Measurements from ENCODE around the gene TOGARAM2. TPM values are rescaled to one million over a fixed set of nuclear protein-coding genes. Genes with fewer than 3 reads are reported as not detected.

Gene TOGARAM2
- polyA plus RNA-seq, 1 experiment = 0.30 TPM

- Histone ChIP-seq H3K27ac (ENCODE audit: low read depth, low read length) (no peak overlapping the region), H3K27me3 (ENCODE audit: control insufficient read depth, insufficient read depth, low read length) (peaks cover 4% of the 10 kb centered on the region), H3K9me3 (ENCODE audit: control insufficient read depth, insufficient read depth, low read length) (no peaks in the 10 kb centered on the region; the same call in 1 of the 2 replicates), H3K4me3 (ENCODE audit: low read depth, low read length) (no peak overlapping the region)
- no peak for TF ChIP-seq CTCF (IDR thresholded peaks at IDR 0.05; ENCODE audit: low read depth, low read length)
- POLR2A ChIA-PET = no interaction called here
- CTCF ChIA-PET = no interaction called here
- no peak for DNase-seq (ENCODE audit: low read depth, low spot score)
Measured at GRCh38 chr2:29021886-29022285, 40.8 kb downstream of the TOGARAM2 start.

GRCh38 chr2:29022679-29023078, 41.6 kb downstream of the TOGARAM2 start:
- Histone ChIP-seq H3K9me3 (ENCODE audit: control insufficient read depth, insufficient read depth, low read length) (no peaks in the 10 kb centered on the region; the same call in 1 of the 2 replicates), H3K27me3 (ENCODE audit: control insufficient read depth, insufficient read depth, low read length) (peaks cover 4% of the 10 kb centered on the region), H3K4me3 (ENCODE audit: low read depth, low read length) (no peak overlapping the region), H3K27ac (ENCODE audit: low read depth, low read length) (no peak overlapping the region)
- no peak for DNase-seq (ENCODE audit: low read depth, low spot score)
- no peak for TF ChIP-seq CTCF (IDR thresholded peaks at IDR 0.05; ENCODE audit: low read depth, low read length)
- POLR2A ChIA-PET = no interaction called here
- CTCF ChIA-PET = no interaction called here

- no peaks in the 10 kb centered on the region; the same call in 1 of the 2 replicates for H3K9me3 ChIP-seq (ENCODE audit: control insufficient read depth, insufficient read depth, low read length)
- POLR2A ChIA-PET = no interaction called here
- no peak for DNase-seq (ENCODE audit: low read depth, low spot score)
- CTCF ChIA-PET = no interaction called here
- H3K4me3 ChIP-seq (ENCODE audit: low read depth, low read length) = no peak overlapping the region
- H3K27me3 ChIP-seq (ENCODE audit: control insufficient read depth, insufficient read depth, low read length) = peaks cover 4% of the 10 kb centered on the region
- no peak overlapping the region for H3K27ac ChIP-seq (ENCODE audit: low read depth, low read length)
- no peak for TF ChIP-seq CTCF (IDR thresholded peaks at IDR 0.05; ENCODE audit: low read depth, low read length)
Measured at GRCh38 chr2:29023188-29023587, 42.1 kb downstream of the TOGARAM2 start.

- TF ChIP-seq CTCF (IDR thresholded peaks at IDR 0.05; ENCODE audit: low read depth, low read length) = no peak
- H3K27me3 ChIP-seq (ENCODE audit: control insufficient read depth, insufficient read depth, low read length) = peaks cover 4% of the 10 kb centered on the region
- DNase-seq (ENCODE audit: low read depth, low spot score) = no peak
- ChIA-PET POLR2A (interaction anchor here (0.6 kb wide), 1 partner anchor 97 kb away, joined by 8 read pairs; no protein-coding TSS in a partner anchor), CTCF (no interaction called here)
- H3K4me3 ChIP-seq (ENCODE audit: low read depth, low read length) = no peak overlapping the region
- H3K9me3 ChIP-seq (ENCODE audit: control insufficient read depth, insufficient read depth, low read length) = no peaks in the 10 kb centered on the region; the same call in 1 of the 2 replicates
- H3K27ac ChIP-seq (ENCODE audit: low read depth, low read length) = no peak overlapping the region
Measured at GRCh38 chr2:29024882-29025430, 43.9 kb downstream of the TOGARAM2 start.

GRCh38 chr2:29025711-29026110, 44.6 kb downstream of the TOGARAM2 start:
- H3K27me3 ChIP-seq (ENCODE audit: control insufficient read depth, insufficient read depth, low read length) = peaks cover 4% of the 10 kb centered on the region
- no peaks in the 10 kb centered on the region; the same call in 1 of the 2 replicates for H3K9me3 ChIP-seq (ENCODE audit: control insufficient read depth, insufficient read depth, low read length)
- no peak overlapping the region for H3K4me3 ChIP-seq (ENCODE audit: low read depth, low read length)
- POLR2A ChIA-PET = no interaction called here
- TF ChIP-seq CTCF (IDR thresholded peaks at IDR 0.05; ENCODE audit: low read depth, low read length) = no peak
- no peak for DNase-seq (ENCODE audit: low read depth, low spot score)
- H3K27ac ChIP-seq (ENCODE audit: low read depth, low read length) = no peak overlapping the region
- CTCF ChIA-PET = no interaction called here
